WERI-Rb-1 (cell line): ENCODE measurements around the gene S100A3.

Experiments used
- DNase-seq: peaks from one replicate; pipeline ENCODE4 v3.0.0-alpha.2; 2020
- H3K27ac ChIP-seq: fragments of 250-450 bp; sonication (Bioruptor Pico); 2 replicates; pipeline ENCODE4 v1.5.1; 2020; ENCODE audit warnings: mild to moderate bottlenecking, moderate library complexity
- H3K27me3 ChIP-seq: fragments of 250-450 bp; sonication (Bioruptor Pico); 2 replicates; pipeline ENCODE4 v1.5.1; 2021; ENCODE audit warnings: mild to moderate bottlenecking, low read depth, moderate library complexity; ENCODE audit not compliant: insufficient read depth, severe bottlenecking
- H3K36me3 ChIP-seq: fragments of 250-450 bp; sonication (Bioruptor Pico); 2 replicates; pipeline ENCODE4 v1.5.1; 2020; ENCODE audit warnings: mild to moderate bottlenecking, moderate library complexity
- H3K4me3 ChIP-seq: 2 replicates; pipeline ENCODE4 v1.5.1; 2011; ENCODE audit warnings: low read depth, mild to moderate bottlenecking, control low read depth, low read length
- H3K9me3 ChIP-seq: fragments of 250-450 bp; sonication (Bioruptor Pico); 2 replicates; pipeline ENCODE4 v1.5.1; 2021; ENCODE audit warnings: mild to moderate bottlenecking, moderate library complexity; ENCODE audit not compliant: severe bottlenecking
- CTCF ChIP-seq: IDR thresholded peaks from 2 replicates; pipeline ENCODE4 v1.5.1; 2011; ENCODE audit warnings: low read depth, mild to moderate bottlenecking, control low read depth, inconsistent platforms, low read length

Gene S100A3

GRCh38 chr1:153509036-153509435 is 40.0 kb downstream of the S100A3 start:
- peak; percentile 28 for DNase-seq
- H3K27ac ChIP-seq: no peak overlapping the region
- no peaks in the 10 kb centered on the region for H3K9me3 ChIP-seq
- no peak for TF ChIP-seq CTCF
- H3K36me3 ChIP-seq: no peaks in the 10 kb centered on the region
- no peaks in the 10 kb centered on the region for H3K27me3 ChIP-seq
- H3K4me3 ChIP-seq: no peak overlapping the region

DNA sequence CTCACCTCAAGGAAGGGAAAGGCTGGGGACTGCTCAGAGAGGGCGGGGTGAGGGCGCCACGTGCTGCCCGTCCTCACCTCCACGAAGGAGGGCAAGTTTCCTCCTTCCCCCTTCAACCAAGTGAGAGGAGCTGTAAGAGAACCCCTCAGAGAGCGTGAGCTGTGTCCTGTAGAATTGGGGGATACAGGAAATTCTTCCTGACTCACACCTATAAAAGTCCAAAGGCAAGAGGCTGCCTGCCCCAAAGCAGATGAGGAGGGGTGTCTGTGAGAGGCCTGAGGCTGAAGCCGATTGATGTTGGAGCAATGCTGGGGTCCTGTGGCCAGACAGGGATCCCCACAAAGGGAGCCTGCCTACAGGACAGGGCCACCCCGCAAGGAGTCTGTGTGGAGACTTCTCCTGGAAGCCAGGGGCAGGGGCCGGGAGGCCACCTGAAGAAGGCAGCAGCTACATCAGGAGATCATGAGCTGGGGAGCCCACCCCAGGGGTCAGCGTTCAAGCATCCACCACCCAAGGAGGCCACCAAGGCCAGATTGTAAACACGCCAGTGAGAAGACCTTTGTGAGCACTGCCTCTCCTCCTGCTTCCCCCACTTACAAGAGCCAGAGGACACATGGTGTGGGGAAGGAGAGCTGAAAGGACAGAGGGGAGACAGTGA is 41.0 kb downstream of the S100A3 start:
- no peaks in the 10 kb centered on the region for H3K27me3 ChIP-seq
- no peak for TF ChIP-seq CTCF
- H3K27ac ChIP-seq: no peak overlapping the region
- peak; percentile 15 for DNase-seq
- no peaks in the 10 kb centered on the region for H3K9me3 ChIP-seq
- H3K36me3 ChIP-seq: no peaks in the 10 kb centered on the region
- H3K4me3 ChIP-seq: no peak overlapping the region

DNA sequence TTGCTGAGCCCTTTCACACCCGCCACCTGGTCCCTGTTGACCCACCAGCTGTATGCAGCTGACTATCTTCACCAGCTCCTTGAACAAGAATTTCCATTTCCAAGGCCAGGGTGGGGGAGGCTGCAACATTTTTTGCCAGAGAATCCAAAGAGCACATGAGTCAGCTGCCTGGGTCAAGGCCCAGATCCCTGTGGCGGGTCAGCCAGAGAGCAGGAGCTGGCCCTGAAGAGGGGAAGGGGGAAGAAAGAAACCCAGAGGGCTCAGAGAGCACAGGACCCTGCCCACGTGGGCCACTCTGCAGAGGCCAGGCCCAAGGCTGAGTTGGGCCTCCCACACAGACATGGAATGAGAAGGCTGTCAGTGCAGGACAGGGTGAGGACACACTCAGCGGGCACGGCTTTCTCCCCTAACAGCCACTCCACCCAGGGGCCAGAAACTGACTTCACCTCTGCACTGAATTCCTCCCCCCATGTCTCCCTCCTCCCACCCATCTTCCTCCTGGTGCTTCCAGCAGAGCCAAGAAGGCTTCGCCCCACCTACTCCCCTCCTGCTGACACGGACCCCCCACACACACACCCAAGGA is 42.1 kb downstream of the S100A3 start:
- no peak for DNase-seq
- Histone ChIP-seq H3K9me3 (no peaks in the 10 kb centered on the region), H3K36me3 (no peaks in the 10 kb centered on the region), H3K27me3 (no peaks in the 10 kb centered on the region), H3K27ac (no peak overlapping the region), H3K4me3 (no peak overlapping the region)
- no peak for TF ChIP-seq CTCF

DNA sequence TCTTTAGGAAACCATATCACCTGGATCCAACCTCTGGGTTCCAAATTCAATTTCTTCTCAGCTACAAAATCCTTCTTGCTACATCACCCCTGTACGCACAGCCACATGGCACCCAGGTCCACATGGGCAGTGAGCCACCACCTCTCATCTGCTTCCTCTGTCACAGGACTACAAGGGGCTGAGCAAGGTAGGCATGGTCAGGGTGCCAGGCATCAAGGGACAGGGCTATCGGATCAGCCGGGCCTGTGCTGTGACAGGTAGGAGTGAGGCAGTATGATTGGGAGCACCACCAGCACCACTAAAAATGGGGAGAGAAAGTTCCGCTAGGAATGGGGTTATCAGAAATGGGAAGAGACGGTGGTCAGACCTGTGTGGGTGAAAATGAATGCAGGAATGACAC is 42.7 kb downstream of the S100A3 start:
- H3K4me3 ChIP-seq: no peak overlapping the region
- no peaks in the 10 kb centered on the region for H3K27me3 ChIP-seq
- DNase-seq: no peak
- H3K9me3 ChIP-seq: no peaks in the 10 kb centered on the region
- H3K36me3 ChIP-seq: no peaks in the 10 kb centered on the region
- no peak overlapping the region for H3K27ac ChIP-seq
- no peak for TF ChIP-seq CTCF

DNA sequence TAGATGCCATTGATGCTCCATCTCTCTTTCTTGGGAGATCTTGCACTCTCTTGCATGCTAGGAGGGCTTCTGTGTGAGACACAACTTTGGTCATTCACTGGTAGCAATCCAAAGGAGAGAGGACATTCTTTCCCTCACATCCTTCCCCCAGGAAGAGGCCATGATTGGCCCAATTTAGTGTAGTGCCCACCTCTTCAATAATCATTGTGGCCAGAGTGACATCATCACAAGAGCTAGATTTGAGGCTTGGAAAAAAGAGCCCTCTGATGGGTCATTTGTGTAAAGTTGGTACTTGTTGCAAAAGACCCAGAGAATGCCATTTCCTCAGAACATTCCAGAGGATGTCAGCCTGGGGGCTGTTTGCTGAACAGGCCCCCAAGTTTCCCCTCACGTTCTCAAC is 43.5 kb downstream of the S100A3 start:
- DNase-seq: peak; percentile 3
- H3K4me3 ChIP-seq: no peak overlapping the region
- H3K9me3 ChIP-seq: no peaks in the 10 kb centered on the region
- no peaks in the 10 kb centered on the region for H3K27me3 ChIP-seq
- no peak overlapping the region for H3K27ac ChIP-seq
- no peaks in the 10 kb centered on the region for H3K36me3 ChIP-seq
- no peak for TF ChIP-seq CTCF

DNA sequence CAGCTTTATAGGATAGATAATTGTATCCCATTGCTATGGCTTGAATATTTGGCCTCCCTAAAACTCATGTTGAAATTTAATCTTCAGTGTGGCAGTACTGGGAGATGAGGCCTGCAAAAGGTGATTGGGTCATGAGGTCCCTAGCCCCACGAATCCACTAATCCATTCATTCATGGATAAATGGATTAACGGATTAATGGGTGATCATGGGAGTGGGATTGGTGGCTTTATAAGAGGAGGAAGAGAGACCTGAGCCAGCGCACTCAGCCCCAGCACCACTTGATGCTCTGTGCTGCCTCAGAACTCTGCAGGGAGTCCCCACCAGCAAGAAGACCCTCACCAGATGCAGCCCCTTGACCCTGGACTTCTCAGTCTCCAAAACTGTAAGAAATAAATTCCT is 45.3 kb downstream of the S100A3 start:
- Histone ChIP-seq H3K27ac (no peak overlapping the region), H3K9me3 (no peaks in the 10 kb centered on the region)
- no peak for TF ChIP-seq CTCF

More for the DNA sequence above, 45.3 kb downstream of the S100A3 start:
- DNase-seq: peak; percentile 77
- H3K36me3 ChIP-seq: no peaks in the 10 kb centered on the region
- H3K27me3 ChIP-seq: no peaks in the 10 kb centered on the region
- H3K4me3 ChIP-seq: no peak overlapping the region
